GM04503 (cell line): ENCODE results near the gene ZEB2.
A peak's percentile ranks its signal among the peaks of the same experiment; 100 is the strongest.

Experiments
- DNase-seq: peaks from one replicate; pipeline ENCODE4 v3.0.0-alpha.2; 2012; ENCODE audit warnings: low read depth

ZEB2 gene

DNA sequence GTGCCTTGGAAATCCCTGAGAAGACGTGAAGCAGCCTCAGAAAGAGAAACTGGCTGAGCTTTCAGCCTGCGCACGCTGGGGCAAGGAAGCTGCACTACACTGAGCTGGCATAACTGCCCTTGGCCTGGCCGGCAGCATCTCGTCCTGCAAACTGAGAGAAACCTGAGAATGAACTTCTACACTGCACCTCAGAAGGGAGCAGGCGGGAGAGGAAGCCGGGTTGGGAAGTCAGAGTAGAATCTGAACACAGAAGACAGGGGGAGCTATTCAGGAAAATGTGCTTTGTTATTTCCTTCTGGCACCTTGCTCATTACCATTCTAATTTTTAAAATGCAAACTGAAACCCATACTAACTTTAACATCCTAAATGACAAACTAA lies 70.9 kb downstream of the ZEB2 start:
- no peak for DNase-seq

DNA sequence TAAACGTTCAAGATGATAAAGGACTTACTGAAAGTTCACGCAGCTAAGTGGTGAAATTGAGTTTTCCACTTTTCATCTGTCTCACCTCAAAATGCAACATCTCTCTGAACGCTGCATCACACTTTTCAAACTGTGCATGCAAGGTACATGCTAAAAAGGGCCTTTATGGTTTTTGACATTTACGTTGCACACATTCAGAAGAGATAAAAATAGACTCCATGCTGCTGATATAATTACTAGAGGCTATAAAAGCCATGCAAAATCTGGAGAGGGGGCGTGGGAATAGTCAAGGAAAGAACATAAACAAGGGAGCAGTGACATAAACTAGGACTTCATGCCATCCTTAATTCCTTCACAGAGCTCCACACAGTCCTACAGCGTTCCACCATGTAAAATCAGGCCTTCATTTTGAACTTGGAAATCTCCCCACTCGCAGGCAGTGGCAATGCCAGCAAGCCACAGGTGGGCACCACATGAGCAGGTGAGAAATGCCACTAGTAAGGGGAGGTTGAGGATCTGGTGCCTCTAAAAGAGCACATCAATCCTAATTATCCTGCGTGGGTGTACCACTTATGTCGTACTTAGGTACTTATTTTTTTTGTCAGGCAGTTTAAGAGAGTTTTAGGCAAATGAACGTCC lies 71.4 kb downstream of the ZEB2 start:
- no peak for DNase-seq

DNA sequence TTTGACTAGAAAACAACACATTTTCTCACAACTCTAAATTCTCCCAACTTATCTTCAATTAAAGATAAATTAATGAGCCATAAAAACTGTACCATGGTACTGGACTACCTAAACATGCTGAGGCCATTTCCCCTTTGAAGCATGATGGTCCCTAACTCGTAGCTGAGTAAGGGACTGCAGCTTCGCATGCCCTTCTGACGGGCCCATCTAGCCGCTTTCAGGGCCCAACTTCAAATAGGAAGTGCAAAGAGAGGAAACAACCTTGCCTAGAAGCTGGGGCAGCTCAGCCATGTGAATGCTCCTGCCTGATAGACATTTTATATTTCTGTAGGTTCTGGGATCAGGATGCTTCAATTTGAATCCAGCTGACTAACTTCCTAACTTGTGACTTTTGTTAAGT lies 72.4 kb downstream of the ZEB2 start:
- no peak for DNase-seq

DNA sequence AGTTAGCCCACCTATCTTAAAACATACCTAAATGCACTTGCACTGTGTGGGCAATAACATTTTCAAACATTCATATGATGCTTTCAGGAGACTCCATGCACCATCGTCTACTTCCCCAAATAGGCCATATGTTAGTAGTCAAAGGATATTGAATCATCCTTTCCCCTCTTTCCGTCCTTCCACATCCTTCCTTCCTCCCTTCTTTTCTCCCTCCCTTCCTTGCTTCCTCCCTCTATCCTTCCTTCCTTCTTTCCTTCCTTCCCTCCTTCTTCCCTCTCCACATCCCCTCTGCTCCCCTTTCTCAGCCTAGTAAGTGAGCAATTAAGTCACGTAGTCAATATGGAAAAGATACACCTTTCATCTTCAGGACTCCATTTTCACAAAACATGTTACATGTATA lies 73.8 kb downstream of the ZEB2 start:
- DNase-seq = no peak

DNA sequence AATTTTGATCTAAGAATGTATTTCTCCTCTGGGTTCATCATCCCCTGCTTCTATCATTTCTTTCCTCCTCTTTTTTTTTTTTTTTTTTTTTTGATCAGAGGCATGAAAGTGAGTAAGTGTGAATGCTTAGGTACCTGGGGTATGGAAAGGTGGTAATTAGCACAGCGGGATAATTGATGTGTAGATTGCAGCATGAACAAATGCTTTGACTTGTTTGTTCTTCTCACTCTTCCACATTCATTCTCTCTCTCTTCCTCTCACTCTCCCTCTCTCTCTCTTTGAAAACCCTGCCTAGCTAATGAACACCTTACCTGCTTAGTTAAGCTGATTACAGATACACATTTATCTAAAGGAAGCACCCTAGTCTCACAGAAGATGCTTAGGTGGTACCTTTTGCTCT lies 74.7 kb downstream of the ZEB2 start:
- DNase-seq = no peak

DNA sequence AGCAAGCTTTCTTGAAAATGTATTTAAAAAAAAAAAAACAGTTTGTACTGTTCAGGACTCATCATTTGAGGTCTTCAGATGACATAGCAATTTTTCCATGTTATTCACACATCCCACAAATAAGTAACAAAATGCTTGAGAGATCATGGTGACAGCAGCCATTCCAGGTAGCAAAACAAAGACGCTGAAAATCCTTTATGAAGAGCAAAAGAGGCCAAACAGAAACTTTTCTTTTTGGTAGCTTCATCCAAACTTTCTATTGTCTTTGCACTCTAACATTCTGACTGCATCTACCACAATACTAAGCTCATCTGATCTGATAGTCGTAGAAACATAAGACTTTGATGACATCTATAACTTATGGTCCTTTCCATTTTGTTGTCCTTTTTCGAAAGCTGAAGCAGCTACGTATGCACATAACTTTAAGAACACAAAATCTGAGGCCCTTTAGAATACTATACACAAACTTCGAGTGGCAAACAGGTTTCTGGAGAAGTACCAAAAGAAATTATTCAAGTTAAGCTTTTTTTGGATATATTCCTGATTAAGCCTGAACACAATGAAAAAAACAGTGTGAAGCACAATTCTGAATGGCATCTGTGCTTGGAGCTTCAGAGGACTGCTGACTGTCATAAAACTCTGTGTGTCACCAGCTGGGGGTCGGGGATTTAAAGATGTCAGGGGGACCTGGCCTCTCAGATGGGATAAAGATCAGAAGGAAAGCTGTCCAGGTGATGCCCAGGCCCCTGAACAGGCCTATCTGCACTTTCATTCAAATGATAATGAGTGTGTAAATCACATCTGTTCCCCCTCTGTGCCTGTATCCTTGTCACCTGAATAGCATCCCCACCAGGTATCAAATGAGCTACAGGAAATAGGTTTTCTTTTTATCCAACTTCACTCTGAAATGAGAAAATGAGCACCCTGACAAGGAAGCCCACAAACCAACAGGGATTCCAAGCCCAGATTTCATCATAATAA lies 75.8 kb downstream of the ZEB2 start:
- no peak for DNase-seq

DNA sequence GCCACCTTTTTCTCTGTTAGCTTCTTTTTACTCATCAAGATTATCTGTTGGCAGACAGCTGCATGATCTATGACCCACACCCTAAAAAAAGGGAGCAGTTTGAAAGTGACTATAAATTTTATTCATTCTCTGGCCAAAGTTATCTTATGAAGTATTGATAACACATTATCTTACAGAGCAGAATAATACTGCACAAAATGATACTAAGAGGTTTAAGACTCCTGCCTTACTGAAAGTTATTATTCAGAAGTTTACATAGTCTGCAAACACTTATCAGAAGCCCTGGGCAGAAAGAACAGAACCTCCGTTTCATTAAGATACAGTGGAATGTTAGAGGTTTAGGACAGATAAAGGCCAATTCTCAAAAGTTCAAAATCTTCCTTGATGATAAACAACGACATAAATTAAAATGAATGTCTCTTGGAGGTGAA lies 78.2 kb downstream of the ZEB2 start:
- no peak for DNase-seq

DNA sequence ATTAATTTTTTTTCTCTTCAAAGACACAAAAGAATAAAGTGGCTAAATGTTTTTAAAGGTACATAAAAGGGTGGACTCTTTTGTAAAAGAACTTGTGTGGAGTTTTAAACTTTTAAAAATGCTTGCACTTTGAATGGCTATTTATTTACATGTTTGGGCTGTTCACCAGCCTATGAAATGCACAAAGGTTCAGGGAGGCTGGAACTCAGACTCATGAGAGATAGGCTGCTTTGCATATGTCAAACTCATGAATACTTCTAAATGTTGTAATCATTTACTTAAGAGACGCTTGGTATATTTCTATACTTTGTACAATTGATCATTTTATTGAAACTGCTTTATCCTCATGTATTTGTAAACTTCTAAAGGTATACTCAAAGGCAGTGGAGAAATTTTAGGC lies 79.9 kb downstream of the ZEB2 start:
- no peak for DNase-seq

DNA sequence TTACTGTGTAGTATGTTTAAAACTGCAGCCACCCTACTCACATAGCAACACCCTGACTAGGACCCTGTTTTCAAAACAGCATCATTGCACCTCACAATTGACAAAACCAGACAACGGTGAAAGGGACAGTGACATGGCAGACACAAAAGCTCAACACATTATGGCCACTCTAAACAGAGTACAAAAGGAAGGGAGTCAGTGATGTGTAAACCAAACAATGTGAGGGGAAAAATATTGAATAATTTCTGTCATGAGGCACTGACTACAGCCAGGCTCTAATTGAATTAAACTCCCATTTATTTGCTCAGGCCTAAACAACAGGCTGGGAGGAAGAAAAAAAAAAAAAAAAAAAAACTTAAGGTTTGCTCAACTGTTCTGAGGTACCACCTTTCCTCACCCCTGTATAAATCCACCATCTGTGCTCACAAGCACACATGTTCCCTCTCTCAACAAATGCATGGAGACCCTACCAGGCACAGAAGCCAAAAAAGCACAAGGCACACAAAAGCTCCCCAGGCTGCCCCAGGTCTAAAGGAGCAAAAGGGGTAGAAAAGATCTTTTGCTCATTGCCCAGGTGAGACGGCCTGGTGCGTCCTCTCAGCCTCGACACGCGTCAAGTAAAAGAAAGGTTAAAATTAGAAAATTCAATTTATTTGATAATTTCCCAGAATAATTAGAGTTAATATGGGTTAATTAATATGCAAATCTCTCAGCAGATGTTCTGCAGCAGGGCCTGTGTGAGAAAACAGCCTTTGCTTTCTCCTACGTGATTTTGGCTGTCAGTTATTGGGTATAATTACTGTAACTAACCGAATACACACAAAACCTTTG lies 80.9 kb downstream of the ZEB2 start:
- DNase-seq = no peak

DNA sequence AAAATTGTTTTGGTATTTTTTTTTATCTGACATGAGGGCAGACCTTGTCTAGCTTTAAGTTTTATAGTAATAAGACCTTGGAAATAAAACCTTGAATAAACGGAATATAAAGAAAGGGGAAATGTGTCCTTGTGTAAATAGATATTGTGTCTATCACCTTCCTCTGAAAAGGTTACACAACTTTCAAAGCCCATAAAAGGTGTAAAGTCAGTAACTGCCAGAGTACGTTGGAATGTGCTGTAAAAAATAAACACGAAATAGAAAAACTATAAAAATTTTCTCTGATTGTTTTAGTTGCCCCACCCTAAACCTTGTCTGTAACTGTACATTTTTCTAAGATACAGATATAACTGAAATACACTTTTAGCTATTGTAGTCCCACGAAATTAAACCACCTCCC lies 82.3 kb downstream of the ZEB2 start:
- DNase-seq = no peak

DNA sequence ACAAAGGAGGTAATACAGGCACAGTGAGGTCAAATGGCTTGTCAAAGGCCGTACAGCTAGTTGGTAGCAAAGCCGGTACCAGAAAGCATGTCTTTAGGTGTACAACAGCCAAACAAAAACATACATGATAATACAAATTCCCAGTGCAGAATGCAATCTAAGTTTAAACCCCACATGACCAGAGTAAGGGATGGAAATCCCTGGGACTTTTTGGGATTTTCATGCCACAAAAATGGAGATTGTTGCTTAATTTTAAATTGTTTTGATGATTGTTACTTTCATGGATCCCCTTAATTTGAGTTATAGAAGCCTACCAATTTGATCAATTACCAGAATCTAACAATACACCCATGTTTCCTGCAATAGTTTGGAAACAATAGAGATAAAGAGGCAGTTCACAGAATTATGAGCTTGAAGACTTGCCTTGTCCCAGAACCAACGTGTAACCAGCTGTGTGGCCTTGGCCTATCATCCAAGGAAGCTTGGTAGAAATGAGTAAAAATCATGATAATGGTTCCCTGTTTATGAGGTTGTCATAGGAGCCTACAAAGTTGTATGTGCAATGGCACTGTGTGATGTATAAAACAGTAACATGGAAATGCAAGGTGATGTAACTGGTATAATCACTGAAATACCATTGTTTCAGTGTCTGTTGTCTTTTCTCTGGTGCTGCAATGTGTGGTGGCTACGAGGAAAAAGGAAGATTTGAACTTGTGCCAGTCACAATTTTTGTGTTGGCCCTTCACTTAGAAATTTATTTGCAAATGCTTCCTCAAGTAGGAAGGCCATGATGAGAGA lies 85.3 kb downstream of the ZEB2 start:
- no peak for DNase-seq

DNA sequence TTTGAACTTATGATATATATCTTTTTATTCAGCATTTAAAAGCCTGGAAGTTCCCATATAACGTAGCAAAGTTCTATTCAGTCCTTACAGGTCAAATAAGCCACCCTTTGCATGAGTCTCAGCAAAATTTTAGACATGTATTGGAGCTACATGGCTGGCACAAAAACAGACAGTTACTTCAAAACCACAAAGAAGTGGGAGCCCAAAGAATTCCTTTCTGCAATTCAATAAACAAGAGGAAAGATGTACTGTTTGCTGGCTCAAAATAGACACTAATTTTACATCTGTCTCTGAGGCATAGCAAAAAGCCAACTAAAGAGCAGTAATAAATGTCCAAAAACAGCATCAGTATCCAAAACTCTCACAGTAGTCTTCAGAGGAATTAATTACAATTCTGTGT lies 87.0 kb downstream of the ZEB2 start:
- DNase-seq = no peak

DNA sequence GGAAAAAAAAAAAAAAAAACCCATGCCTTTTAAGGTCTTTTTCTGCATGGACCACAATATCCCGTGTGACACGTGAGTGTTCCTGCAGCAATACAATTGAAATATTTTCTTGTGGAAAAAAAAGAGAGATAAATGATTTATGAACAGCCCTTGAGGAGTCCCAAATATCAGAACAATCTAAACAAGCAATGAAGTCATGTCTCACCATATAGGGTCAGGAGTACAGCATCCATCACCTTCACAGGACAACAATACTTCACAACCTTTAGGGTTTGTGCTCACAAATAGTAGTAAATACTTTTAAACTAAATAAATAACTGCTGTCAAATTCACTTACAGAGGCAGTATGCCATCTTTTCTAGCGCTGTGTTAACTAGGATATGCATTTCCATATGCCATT lies 87.9 kb downstream of the ZEB2 start:
- DNase-seq = no peak

DNA sequence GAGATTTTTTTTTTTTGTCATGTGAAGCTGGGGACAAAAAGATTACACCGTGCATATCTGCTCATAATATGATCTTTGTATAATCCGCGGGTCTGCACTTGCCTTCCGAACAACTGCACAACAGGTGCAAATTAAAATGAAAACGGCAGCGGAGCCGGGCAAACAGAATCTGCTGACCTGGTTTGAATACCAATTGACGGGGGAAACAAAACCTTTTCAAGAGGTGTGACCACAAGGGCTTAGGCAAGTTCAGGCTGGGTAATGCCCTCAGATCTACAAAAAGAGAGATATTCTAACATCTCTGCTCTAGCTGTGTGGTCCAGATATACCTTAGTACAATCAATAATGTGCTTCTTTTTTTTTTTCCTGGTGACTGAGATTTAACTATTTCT lies 88.5 kb downstream of the ZEB2 start:
- no peak for DNase-seq

DNA sequence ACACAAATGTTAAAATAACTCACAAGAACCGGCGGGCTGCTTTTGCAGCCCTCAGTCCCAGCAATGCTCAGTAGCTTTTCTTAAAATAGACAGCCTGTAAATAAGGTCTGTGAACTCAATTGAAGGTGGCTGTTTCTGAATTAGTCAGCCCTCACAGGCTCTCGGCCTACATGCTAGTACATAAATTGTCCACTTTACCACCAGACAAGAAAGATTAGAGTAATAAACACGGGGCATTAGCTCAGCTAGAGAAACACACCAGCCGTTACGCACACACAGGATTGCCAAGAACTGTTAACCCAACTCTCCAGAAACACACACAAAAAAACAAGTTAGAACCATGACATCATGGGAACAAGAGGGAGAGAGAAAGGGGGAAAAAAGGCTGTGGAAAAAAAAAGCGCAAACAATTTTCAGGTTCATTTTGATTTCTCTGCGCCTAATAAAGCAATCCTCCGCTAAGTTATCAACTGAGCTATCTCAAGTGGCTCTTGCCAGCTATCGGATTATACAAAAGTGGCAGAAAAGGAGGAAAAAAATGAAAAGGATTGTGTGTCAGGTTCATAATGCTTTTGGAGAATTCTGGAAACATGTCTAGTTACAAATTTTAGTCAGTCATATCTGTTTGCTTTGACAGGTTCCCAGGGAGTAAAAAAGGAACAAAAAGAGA lies 89.1 kb downstream of the ZEB2 start:
- DNase-seq = peak; percentile 47

DNA sequence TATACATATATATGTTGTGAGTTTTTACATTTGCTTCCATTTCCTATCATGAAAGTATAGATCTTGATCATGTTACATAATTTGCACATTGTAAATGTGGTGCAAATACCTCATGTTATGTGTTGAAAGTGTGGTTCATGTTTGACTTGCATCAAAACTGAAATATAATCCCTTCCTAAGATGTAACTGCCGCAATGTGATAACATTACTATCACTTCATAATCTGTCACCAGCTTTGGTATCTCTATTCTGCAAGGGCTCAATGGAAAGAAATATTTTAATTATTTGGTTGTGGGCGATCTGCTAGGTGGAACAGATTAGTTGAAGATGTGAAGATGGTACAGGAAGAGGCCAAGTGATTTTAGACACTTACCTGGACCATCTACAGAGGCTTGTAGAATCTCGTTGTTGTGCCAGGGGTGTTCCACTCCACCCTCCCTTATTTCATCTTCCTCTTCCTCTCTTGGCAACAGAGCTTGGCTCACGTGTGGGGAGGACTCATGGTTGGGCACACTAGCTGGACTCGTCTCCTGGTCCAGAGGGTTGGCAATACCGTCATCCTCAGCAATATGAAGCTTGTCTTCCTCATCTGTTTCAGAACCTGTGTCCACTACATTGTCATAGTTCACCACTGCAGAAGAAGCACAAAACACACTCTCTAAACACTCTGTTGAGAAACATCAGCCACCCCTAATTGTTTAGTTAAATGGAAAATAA lies 90.4 kb downstream of the ZEB2 start:
- no peak for DNase-seq

DNA sequence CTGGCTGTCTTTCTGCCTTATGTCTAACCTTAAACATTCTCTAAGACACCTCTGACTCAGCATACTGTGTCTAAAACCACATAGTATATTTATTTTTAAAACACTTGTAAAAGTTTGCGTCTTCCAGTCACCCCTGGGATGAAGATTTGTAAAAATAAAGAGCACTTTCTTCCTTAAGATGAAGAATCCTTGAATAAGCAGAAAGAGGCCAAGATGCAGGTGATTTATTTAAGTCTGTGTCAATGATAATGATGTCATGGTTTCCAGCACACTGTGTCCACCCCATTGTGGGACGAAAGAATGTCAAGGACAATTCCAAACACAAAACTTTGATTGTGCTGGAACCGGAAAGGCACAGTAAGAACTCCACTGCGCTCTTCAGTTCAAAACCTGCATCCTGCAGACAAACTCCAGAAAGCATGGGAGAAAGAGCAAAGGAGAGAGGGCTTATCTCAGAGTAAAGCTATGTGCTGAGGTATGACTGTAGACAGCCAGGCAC lies 92.9 kb downstream of the ZEB2 start:
- DNase-seq = no peak

DNA sequence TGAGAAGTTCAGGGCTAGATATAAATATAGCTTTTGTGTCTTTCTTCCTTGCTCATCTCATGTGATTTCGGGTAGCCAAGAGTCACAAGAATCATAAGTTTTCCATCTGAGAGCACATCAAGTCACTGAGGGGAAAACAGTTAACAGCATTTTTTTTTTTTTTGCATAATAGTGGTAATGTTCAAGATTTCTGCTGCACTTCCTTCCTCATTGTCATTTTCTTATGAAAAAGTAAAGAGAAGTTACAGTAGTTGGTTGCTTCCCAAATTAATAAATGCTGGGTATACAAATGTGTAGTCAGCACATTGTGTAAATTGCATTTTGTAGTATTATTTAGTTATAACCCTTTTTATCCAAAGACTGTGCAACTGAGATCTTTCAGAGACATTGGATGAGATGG lies 93.6 kb downstream of the ZEB2 start:
- DNase-seq = no peak

DNA sequence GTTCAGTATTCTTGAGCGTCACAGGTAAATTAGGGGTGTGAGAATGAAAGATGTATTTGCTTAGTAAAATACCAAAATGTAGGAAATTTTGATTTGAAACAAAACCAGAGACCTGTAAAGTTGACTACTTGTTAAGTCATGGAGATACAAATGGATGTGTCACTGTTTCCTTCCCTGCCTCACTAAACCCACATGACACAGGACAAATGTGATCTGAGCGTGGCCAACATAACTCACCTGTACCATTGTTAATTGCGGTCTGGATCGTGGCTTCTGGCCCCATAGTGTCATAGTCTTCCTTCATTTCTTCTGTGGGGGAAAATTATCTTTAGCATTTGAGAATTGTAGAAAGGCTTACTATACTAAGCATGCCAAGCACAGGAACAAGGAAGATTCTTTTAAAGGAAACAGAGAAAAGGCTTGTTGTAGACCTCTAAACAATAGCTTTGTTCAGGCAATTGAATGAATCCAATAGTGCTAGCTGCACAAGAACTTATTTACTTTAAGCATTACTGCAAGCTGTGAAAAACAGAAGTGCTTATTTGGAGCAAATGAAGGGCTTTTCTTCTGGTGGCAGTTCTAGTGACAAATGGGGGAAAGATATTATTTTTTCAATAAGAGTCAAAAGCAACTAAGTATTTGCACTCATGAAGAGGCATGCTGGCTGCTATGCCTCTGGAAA lies 95.2 kb downstream of the ZEB2 start:
- DNase-seq = no peak
